Lower leg skin (tissue), 4 donors: ENCODE results near the gene PILRA. TPM values are rescaled to one million over a fixed set of nuclear protein-coding genes. Genes with fewer than 3 reads are reported as not detected.
"Not testable (repeated sequence)": the region's sequence is repeated elsewhere in the genome, so short reads cannot be mapped to it uniquely, and the experiment has no call there.

ENCODE experiments used
- DNase-seq, 2 donors: peaks; one replicate each; pipeline ENCODE4 v3.0.0-alpha.2; 2019; ENCODE audit warnings: low spot score in 2 of 2
- H3K4me3 ChIP-seq: fragments of 200-600 bp; sonication (generic); 2 replicates; pipeline ENCODE4 v1.5.1; 2017; ENCODE audit warnings: mild to moderate bottlenecking, low read depth; ENCODE audit not compliant: poor library complexity, severe bottlenecking
- CTCF ChIP-seq, 3 donors: fragments of 450-650 bp; IDR thresholded peaks; one replicate each; pipeline ENCODE4 v1.5.1; 2016; ENCODE audit warnings: antibody characterized with exemption in 3 of 3, mild to moderate bottlenecking in 3 of 3, moderate library complexity in 2 of 3
- POLR2A ChIP-seq, 2 donors: fragments of 450-650 bp; IDR thresholded peaks; one replicate each; pipeline ENCODE4 v1.6.1; 2016 to 2017; ENCODE audit warnings: antibody characterized with exemption in 2 of 2, mild to moderate bottlenecking in 1 of 2, moderate library complexity in 1 of 2
- WGBS, 2 donors: methylation state at CpG; one replicate each; pipeline ENCODE4 v1.1.5; 2018; 5-methylcytosine and 5-hydroxymethylcytosine counted together
- intact Hi-C: fragments of 100-400 bp; cut with DNase I; formaldehyde crosslinking; loops from one replicate; pipeline ENCODE4 v1.15.0; 2023; ENCODE audit warnings: low total_unique reads
- total RNA-seq, 4 donors: library from RNA; depleted of rRNA; stranded (reverse); fragments of >200 nt; gene quantifications; one replicate each; pipeline ENCODE4 v1.1.0, GENCODE V29; 2016

PILRA gene
- total RNA-seq, 4 donors from 2014 or later: 2.2 to 4.6 (median 3.4) TPM

DNA sequence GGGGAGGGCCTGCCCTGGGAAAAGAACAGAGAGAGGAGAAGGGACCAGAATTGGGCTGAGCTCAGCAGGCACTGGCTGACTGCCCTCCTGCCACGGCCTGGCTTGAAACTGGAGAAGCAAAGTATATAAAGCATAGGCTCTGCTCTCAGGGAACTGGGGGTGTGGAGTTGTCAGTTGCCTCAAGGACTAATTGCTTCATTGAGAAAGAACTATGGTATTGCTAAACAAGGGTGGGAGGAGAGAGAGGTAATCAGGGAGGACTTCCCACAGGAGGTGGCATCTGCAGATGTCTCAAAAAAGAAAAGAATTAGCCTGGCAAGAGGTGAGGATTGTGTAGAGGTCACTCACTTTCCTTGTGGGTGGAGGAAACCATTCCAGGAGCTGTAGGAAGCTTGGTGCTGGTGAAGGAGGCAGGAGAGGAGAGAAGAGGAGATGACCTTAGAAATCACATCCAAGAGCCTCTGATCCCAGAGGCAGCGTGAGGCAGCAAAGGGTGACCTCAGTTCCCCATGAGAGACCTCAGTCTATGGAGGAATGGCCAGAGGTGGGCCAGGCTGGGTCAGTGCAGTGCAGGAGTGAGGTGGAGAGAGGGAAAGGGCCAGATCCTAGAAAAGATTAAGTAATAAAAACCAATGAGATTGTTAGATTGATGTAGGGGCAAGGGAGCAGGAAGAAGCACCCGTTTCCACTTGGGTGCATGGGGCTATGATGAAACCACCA, 13.0 kb upstream of the PILRA start:
- TF ChIP-seq POLR2A (IDR thresholded peaks at IDR 0.05): no peak
- no peak for DNase-seq
- 83 to 91% methylated on average over 3 of the region's 3 CpGs for WGBS, 2 donors
- intact Hi-C loops: no loop called here
- no peak overlapping the region for H3K4me3 ChIP-seq

DNA sequence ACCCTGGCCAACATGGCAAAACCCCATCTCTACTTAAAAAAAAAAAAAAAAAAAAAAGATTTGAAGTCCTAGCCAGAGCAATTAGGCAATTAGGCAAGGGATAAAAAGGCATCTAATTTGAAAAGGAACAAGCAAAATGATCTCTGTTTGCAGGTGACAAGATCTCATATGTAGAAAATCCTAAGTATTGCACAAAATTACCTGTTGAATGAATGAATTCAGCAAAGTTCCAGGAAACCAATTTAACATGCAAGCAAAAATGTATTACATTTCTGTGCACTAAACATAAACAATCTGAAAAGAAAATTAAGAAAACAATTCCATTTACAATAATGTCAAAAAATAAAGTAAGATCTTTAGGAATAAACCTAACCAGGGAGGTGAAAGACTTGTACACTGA, 10.2 kb upstream of the PILRA start:
- intact Hi-C loops: no loop called here
- no peak for DNase-seq
- H3K4me3 ChIP-seq: no peak overlapping the region
- TF ChIP-seq POLR2A (IDR thresholded peaks at IDR 0.05) (no peak), CTCF (IDR thresholded peaks at IDR 0.05) (no peak)

DNA sequence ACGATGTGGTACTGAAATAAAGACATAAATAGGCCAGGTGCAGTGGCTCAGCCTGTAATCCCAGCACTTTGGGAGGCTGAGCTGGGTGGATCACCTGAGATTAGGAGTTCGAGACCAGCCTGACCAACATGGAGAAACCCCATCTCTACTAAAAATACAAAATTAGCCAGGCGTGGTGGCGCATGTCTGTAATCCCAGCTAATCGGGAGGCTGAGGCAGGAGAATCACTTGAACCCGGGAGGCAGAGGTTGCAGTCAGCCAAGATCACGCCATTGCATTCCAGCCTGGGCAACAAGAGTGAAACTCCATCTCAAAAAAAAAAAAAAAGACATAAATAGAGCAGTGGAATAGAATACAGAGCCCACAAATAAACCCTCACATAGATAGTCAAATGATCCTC, 9.5 kb upstream of the PILRA start:
- intact Hi-C loops, DNase-seq, H3K4me3 ChIP-seq: not testable (repeated sequence)
- WGBS, 2 donors: 94 to 95% methylated on average over 7 of the region's 7 CpGs

GRCh38 chr7:100364480-100364879, 8.8 kb upstream of the PILRA start:
- intact Hi-C loops: no loop called here
- WGBS, 2 donors: 86 to 93% methylated on average over 6 of the region's 6 CpGs
- TF ChIP-seq POLR2A (IDR thresholded peaks at IDR 0.05) (no peak), CTCF (IDR thresholded peaks at IDR 0.05) (no peak)
- no peak for DNase-seq
- no peak overlapping the region for H3K4me3 ChIP-seq

GRCh38 chr7:100365998-100366367, 7.3 kb upstream of the PILRA start:
- intact Hi-C loops, H3K4me3 ChIP-seq, DNase-seq: not testable (repeated sequence)
- WGBS, 2 donors: 95 to 96% methylated on average over 7 of the region's 7 CpGs

- no peak overlapping the region for H3K4me3 ChIP-seq
- TF ChIP-seq POLR2A (IDR thresholded peaks at IDR 0.05) (no peak), CTCF (IDR thresholded peaks at IDR 0.05) (no peak)
- no peak for DNase-seq
- intact Hi-C loops: no loop called here
- 82 to 83% methylated on average over 16 of the region's 16 CpGs for WGBS, 2 donors
Measured at GRCh38 chr7:100366411-100367250, 6.7 kb upstream of the PILRA start.

DNA sequence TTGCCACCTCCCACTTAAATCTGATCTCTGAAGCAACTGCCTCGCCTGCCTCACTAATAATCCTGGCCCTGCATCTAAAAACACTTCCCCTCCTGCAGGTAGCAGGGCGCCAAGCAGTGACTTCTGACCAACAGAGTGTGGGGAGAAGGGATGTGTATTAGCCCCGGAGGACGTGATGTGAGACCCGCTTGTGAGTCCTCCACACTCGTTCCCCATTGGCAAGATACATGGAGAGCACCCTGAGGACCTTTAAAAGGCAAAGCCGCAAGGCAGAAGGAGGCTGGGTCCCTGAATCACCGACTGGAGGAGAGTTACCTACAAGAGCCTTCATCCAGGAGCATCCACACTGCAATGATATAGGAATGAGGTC, 6.1 kb upstream of the PILRA start:
- H3K4me3 ChIP-seq: no peak overlapping the region
- TF ChIP-seq CTCF (IDR thresholded peaks at IDR 0.05) (no peak), POLR2A (IDR thresholded peaks at IDR 0.05) (no peak)
- no peak for DNase-seq
- WGBS, 2 donors: 96% methylated on average over 8 of the region's 8 CpGs
- intact Hi-C loops: no loop called here
